Erythroblast (primary cell): Measurements from ENCODE around the gene IBSP.

Experiments
- GATA1 ChIP-seq: IDR thresholded peaks from 2 replicates; pipeline ENCODE4 v1.6.1; 2011; ENCODE audit warnings: low read depth, mild to moderate bottlenecking, control low read depth, low read length, moderate library complexity
- POLR2A ChIP-seq: IDR thresholded peaks from 2 replicates; pipeline ENCODE4 v1.6.1; 2011; ENCODE audit warnings: mild to moderate bottlenecking, low read length

DNA sequence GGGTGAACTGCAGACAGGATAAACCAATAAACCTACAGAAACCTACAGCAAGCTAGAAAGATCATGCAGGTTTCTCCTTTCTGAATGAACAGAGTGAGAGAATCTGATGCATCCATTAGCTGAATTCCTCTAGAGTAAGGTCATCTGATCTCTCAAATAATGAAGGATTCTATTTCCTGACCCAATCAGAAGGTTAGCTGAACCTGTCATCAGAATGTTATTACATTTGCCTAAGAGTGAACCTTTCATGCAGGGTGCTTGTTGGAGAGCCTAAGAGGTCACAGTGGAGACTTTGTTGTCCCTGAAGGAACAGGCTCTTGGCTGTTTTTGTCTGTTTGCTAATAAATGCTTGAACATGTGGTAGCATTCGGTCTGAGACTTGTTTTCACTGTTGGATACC, 57.5 kb downstream of the IBSP start:
- TF ChIP-seq POLR2A, result no peak
- TF ChIP-seq GATA1, result no peak
